Neuronal stem cell (in vitro differentiated cells): ENCODE data around the gene FARS2.

ENCODE experiments used
- DNase-seq: peaks from one replicate; pipeline ENCODE4 v3.0.0-alpha.2; 2013; ENCODE audit warnings: low spot score
- H2AFZ ChIP-seq: one replicate; pipeline ENCODE4 v1.6.1; 2013; ENCODE audit warnings: mild to moderate bottlenecking, low read length, inconsistent platforms
- H2AK5ac ChIP-seq: 2 replicates; pipeline ENCODE4 v1.6.1; 2013; ENCODE audit warnings: low read depth, mild to moderate bottlenecking, inconsistent platforms, low read length, moderate library complexity, mixed read lengths
- H2BK120ac ChIP-seq: 2 replicates; pipeline ENCODE4 v1.6.1; 2013; ENCODE audit warnings: low read depth, mild to moderate bottlenecking, inconsistent platforms, low read length, moderate library complexity, mixed read lengths
- H2BK12ac ChIP-seq: one replicate; pipeline ENCODE4 v1.6.1; 2013; ENCODE audit warnings: low read length, inconsistent platforms
- H2BK15ac ChIP-seq: 2 replicates; pipeline ENCODE4 v1.6.1; 2013; ENCODE audit warnings: mild to moderate bottlenecking, low read length, inconsistent platforms, mixed read lengths
- H2BK5ac ChIP-seq: one replicate; pipeline ENCODE4 v1.6.1; 2013; ENCODE audit warnings: inconsistent platforms, mild to moderate bottlenecking, low read length, moderate library complexity
- H3K14ac ChIP-seq: one replicate; pipeline ENCODE4 v1.6.1; 2013; ENCODE audit warnings: low read length, inconsistent platforms
- H3K18ac ChIP-seq: 2 replicates; pipeline ENCODE4 v1.6.1; 2013; ENCODE audit warnings: low read length, inconsistent platforms
- H3K23ac ChIP-seq: 2 replicates; pipeline ENCODE4 v1.6.1; 2013; ENCODE audit warnings: low read depth, mild to moderate bottlenecking, mixed read lengths, low read length, inconsistent platforms; ENCODE audit not compliant: poor library complexity
- H3K27ac ChIP-seq: replicated peaks from 3 replicates; pipeline ENCODE4 v1.5.1; 2013; ENCODE audit warnings: low read length, inconsistent platforms
- H3K27me3 ChIP-seq, 3 experiments: 2 replicates each; pipeline ENCODE4 v1.6.1; 2013; ENCODE audit warnings: low read length in 3 of 3, mild to moderate bottlenecking in 2 of 3, inconsistent platforms in 1 of 3, low read depth in 1 of 3, mixed read lengths in 1 of 3, moderate library complexity in 1 of 3; ENCODE audit not compliant: control insufficient read depth in 3 of 3, insufficient read depth in 3 of 3
- H3K36me3 ChIP-seq, 2 donors: replicated peaks in 1 of 2; 2 replicates each; pipeline ENCODE4 v1.6.1; 2013; ENCODE audit warnings: low read length in 2 of 2; ENCODE audit not compliant: control insufficient read depth in 2 of 2, insufficient read depth in 2 of 2
- H3K4ac ChIP-seq: 2 replicates; pipeline ENCODE4 v1.6.1; 2013; ENCODE audit warnings: inconsistent platforms, mild to moderate bottlenecking, low read length, moderate library complexity
- H3K4me1 ChIP-seq, 2 donors: 1 replicate in 1 of 2; 2 replicates in 1 of 2; pipeline ENCODE4 v1.6.1; 2013; ENCODE audit warnings: low read length in 2 of 2, low read depth in 1 of 2; ENCODE audit not compliant: control insufficient read depth in 2 of 2, insufficient read depth in 1 of 2
- H3K4me2 ChIP-seq: one replicate; pipeline ENCODE4 v1.6.1; 2013; ENCODE audit warnings: mild to moderate bottlenecking, low read length, inconsistent platforms; ENCODE audit not compliant: insufficient read depth, poor library complexity, severe bottlenecking
- H3K4me3 ChIP-seq, 2 donors: 2 replicates each; pipeline ENCODE4 v1.5.1; 2013; ENCODE audit warnings: low read length in 2 of 2, mild to moderate bottlenecking in 2 of 2, inconsistent platforms in 1 of 2, moderate library complexity in 1 of 2
- H3K79me1 ChIP-seq: one replicate; pipeline ENCODE4 v1.6.1; 2013; ENCODE audit warnings: low read depth, mild to moderate bottlenecking, inconsistent platforms, low read length, moderate library complexity
- H3K9ac ChIP-seq: one replicate; pipeline ENCODE4 v1.6.1; 2013; ENCODE audit warnings: mild to moderate bottlenecking, low read depth, low read length, inconsistent platforms; ENCODE audit not compliant: poor library complexity
- H3K9me3 ChIP-seq, 2 donors: replicated peaks in 1 of 2; 2 replicates each; pipeline versions ENCODE3 to v1.6.1; 2013; ENCODE audit warnings: low read length in 2 of 2, mild to moderate bottlenecking in 2 of 2, inconsistent platforms in 1 of 2, low read depth in 1 of 2, mixed read lengths in 1 of 2, moderate library complexity in 1 of 2; ENCODE audit not compliant: control insufficient read depth in 2 of 2, insufficient read depth in 1 of 2
- H4K8ac ChIP-seq: one replicate; pipeline ENCODE4 v1.6.1; 2013; ENCODE audit warnings: low read depth, mild to moderate bottlenecking, inconsistent platforms, low read length, moderate library complexity
- H4K91ac ChIP-seq: one replicate; pipeline ENCODE4 v1.6.1; 2013; ENCODE audit warnings: low read length, low read depth, mild to moderate bottlenecking, inconsistent platforms; ENCODE audit not compliant: poor library complexity
- WGBS, 2 donors: extraction: QIAGEN DNeasy Blood & Tissue Kit; methylation state at CpG; one replicate each; pipeline ENCODE4 v1.1.7; 2013; ENCODE audit warnings: missing lambda C conversion rate in 2 of 2, mixed read lengths in 1 of 2; ENCODE audit not compliant: insufficient read length in 2 of 2, insufficient replicate concordance in 1 of 2; ENCODE audit errors: extremely low coverage in 2 of 2; 5-methylcytosine and 5-hydroxymethylcytosine counted together

Gene FARS2

DNA sequence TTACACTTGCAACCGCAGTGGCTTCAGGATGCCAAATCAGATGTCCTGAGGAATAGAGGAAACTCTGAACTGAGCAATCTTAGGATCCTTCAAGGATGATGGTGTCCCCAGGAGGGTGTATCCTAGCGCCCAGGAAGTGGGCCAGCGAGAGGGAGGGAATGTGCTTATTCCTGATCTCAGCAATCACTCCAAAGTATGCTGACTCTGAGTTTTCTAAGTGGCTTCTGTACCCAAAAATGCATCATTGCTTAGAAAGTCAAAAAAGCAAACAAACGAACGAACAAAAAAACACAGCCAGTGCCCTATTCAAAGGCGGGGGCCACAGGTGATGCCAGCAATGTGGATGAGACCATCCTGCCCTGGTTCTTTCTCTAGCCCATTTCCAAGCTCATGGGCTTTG is 514.8 kb downstream of the FARS2 start:
- no peak for DNase-seq
- Histone ChIP-seq H3K4me1 (peaks cover 0 to 1% of the 10 kb centered on the region in 2 donors), H3K4ac (no peak overlapping the region), H4K91ac (no peak overlapping the region), H3K4me3 (no peak overlapping the region), H2BK15ac (no peak overlapping the region), H3K9ac (no peak overlapping the region), H2AFZ (no peak overlapping the region), H3K36me3 (no peaks in the 10 kb centered on the region), H3K79me1 (no peaks in the 10 kb centered on the region), H3K23ac (no peak overlapping the region), H4K8ac (no peak overlapping the region), H3K4me2 (no peak overlapping the region), H3K18ac (no peak overlapping the region), H3K27me3 (no peaks in the 10 kb centered on the region), H3K9me3 (no peaks in the 10 kb centered on the region), H2BK120ac (no peak overlapping the region), H3K14ac (no peak overlapping the region), H2BK5ac (no peak overlapping the region), H3K27ac (no peak overlapping the region), H2BK12ac (no peak overlapping the region), H2AK5ac (peak overlapping the region; percentile 50)
- WGBS, 2 donors, result no CpG with 5 or more reads among the region's 6 CpGs

DNA sequence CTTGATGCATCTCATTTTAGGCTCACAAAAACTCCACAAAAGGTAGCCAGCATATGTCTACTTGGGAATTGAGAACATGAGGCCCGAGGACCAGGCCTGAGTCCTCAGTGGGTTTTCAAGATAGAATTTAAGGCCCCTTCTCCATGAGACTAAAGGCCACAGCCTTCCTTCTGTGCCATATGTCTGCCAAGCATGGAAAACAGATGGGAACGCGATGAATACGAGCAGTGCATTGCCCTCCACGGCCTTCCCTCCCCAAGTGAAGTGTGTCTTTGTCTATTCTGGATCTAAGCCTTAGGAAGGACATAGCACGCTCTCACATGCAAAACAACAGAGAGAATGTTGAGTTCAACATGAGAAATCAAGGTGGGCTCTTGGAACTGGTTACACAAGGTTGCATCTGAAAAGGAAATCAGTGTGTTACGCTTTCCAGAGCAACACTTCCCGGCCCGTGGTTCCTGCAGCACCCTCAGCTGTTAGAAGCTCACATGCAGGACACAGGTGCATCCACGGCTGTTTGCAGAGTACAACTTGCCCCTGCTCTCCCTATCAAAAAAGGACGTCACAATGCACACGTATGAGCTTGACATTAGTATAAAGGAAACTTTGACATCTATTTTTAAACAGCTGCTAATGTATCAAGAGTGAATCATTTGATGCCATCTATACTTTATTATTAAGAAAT is 515.5 kb downstream of the FARS2 start:
- Histone ChIP-seq H2BK120ac (no peak overlapping the region), H3K9ac (no peak overlapping the region), H4K8ac (no peak overlapping the region), H2BK15ac (no peak overlapping the region), H3K4me1 (no peaks in the 10 kb centered on the region), H3K9me3 (no peaks in the 10 kb centered on the region), H3K27ac (no peak overlapping the region), H3K4me3 (no peak overlapping the region), H3K4me2 (no peak overlapping the region), H2AK5ac (no peak overlapping the region), H3K23ac (no peak overlapping the region), H3K18ac (no peak overlapping the region), H3K27me3 (no peaks in the 10 kb centered on the region), H3K14ac (no peak overlapping the region), H2AFZ (no peak overlapping the region), H3K36me3 (no peaks in the 10 kb centered on the region), H4K91ac (no peak overlapping the region), H3K4ac (no peak overlapping the region), H2BK12ac (no peak overlapping the region), H3K79me1 (no peaks in the 10 kb centered on the region), H2BK5ac (no peak overlapping the region)
- no CpG with 5 or more reads among the region's 12 CpGs for WGBS, 2 donors
- DNase-seq, result no peak

DNA sequence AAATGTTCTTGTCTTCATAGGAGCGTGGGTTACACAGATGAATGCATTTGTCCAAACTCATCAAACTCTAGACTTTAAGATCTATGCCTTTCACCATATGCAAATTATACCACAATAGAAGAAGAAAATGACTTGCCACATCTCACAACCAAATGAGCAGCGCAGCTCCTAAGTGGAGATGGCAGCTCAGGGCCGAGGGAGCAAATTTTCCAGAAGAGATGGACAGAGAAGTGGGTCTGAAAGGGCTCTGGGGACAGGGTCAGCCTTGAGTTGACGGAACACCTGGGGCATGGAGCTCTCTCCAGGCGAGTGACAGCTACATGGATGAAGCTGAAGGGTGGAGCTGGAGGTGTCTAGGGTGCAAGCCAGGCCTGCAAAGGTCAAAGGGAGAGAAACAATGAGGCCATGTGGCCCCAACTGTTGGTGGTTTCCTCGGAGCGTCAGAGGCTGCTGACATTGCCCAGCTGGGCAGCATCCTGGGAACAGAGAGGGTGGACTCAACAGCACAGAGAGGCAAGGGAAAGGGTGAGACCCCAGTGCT is 517.1 kb downstream of the FARS2 start:
- no CpG with 5 or more reads among the region's 7 CpGs for WGBS, 2 donors
- H3K36me3 ChIP-seq, result no peaks in the 10 kb centered on the region

DNA sequence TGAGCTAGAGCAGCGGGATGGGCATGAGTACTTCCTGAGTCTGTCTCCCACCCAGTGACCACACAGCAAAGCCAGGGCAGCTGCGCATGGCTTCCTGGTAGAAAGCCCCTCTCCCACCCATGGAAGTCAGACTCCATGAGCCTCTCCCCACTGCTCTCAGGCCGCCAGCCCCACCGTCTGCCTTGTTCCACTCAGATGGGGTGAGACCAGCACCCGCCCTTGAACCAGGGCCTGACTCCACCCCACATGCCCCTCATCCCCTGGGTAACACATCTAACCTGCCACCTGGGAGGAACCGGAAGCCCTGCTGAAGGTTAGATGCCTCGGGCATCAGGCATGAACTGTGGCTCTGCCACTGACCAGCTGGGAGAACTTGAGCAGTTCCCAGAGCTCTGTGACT is 517.6 kb downstream of the FARS2 start:
- Histone ChIP-seq H3K36me3 (no peaks in the 10 kb centered on the region), H3K18ac (peak overlapping the region; percentile 7), H3K23ac (no peak overlapping the region), H3K4ac (no peak overlapping the region), H2BK15ac (no peak overlapping the region), H4K8ac (no peak overlapping the region), H2AK5ac (peak overlapping the region; percentile 1), H3K4me1 (peaks cover 0 to 3% of the 10 kb centered on the region in 2 donors), H3K4me2 (no peak overlapping the region), H3K27ac (no peak overlapping the region), H3K9me3 (no peaks in the 10 kb centered on the region), H3K27me3 (no peaks in the 10 kb centered on the region), H3K14ac (no peak overlapping the region), H2BK12ac (no peak overlapping the region), H2BK120ac (no peak overlapping the region), H2AFZ (no peak overlapping the region), H3K9ac (no peak overlapping the region), H2BK5ac (no peak overlapping the region), H4K91ac (no peak overlapping the region), H3K4me3 (no peak overlapping the region), H3K79me1 (no peaks in the 10 kb centered on the region)
- no CpG with 5 or more reads among the region's 7 CpGs for WGBS, 2 donors
- no peak for DNase-seq

More for the DNA sequence above, 517.1 kb downstream of the FARS2 start:
- Histone ChIP-seq H3K9me3 (no peaks in the 10 kb centered on the region), H2BK5ac (no peak overlapping the region), H3K4me1 (peaks cover 0 to 3% of the 10 kb centered on the region in 2 donors), H3K27ac (no peak overlapping the region), H4K8ac (no peak overlapping the region), H3K9ac (no peak overlapping the region), H2BK15ac (no peak overlapping the region), H3K23ac (no peak overlapping the region), H4K91ac (no peak overlapping the region), H2AFZ (no peak overlapping the region), H3K4ac (no peak overlapping the region), H3K18ac (no peak overlapping the region), H3K14ac (no peak overlapping the region), H3K4me2 (no peak overlapping the region), H2BK12ac (no peak overlapping the region), H2BK120ac (no peak overlapping the region), H3K27me3 (no peaks in the 10 kb centered on the region), H2AK5ac (peak overlapping the region; percentile 1), H3K4me3 (no peak overlapping the region), H3K79me1 (no peaks in the 10 kb centered on the region)
- no peak for DNase-seq
